Measurements from ENCODE around the gene PTPRN2.
"Not testable (repeated sequence)": the region's sequence is repeated elsewhere in the genome, so short reads cannot be mapped to it uniquely, and the experiment has no call there.

Gene PTPRN2

DNA sequence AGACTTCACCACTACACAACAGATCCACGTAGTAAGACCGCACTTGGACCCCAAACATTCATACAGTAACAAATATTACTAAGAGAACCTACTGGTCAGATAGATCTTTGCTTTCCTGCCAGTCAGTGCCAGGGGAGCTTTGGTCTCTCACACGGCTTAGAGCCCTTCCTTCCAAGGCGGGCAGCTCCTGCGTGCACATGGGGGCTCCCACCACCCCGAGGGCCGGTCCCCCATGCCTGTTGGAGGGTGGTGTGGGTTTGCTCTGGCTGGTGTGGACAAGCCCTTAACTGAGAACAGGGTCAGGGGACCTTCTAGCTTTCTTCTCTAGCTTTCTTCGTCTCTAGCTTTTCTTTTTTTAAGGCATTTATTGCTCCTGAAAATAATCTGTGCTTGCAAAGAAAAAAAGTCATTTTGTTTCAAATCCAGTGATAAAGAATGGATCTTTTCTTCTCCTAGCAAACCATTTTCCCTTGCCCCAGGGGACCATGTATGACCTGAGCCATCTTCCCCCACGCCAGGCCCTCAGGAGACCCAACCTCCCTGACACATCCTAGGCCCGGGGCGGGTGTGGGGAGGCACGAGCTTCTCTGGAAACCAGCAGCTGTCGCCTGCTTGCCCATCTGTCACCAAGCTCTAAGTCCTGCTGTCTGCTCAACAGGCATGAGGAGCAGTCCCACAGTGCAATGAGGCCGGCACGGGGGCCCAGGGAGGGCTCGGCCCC lies 591.1 kb downstream of the PTPRN2 start:
- DNase-seq (ENCODE audit: low spot score) = no peak

- no peak for DNase-seq (ENCODE audit: low spot score)
Observed at GRCh38 chr7:157995815-157996214, 591.8 kb downstream of the PTPRN2 start.

- DNase-seq (ENCODE audit: low spot score) = no peak
Observed at GRCh38 chr7:157994319-157994718, 593.3 kb downstream of the PTPRN2 start.

GRCh38 chr7:157993406-157994105 lies 594.1 kb downstream of the PTPRN2 start:
- DNase-seq (ENCODE audit: low spot score) = no peak

DNA sequence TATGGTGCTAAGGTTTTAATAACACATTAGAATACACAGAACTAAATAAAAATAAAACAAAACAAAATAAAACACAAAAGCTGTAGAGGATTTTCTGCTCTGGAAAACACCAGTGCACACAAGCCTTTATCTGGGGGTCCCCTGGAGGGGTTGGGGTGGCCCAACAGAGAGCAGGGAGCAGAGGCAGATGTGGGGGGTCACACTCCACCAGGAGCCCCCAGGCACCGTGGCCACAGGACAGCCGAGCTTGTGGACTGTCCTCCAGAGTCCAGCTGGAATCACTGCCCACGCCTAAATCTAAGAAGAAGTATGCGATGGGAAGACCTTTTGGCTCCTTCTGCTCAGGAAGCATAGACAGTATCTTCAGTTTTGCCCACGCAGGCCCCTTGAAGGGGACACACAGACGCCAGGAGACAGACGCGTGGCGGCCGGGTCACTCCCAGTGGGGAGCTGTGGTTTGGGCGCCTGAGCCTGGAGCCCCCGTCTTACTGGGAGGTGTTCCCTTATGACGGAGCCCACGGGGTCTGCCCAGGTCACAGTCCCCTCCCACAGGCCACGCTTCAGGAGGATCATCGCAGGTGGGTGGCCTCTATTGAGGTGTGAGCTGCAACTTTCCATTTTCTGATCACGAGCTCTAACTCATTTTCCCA lies 595.0 kb downstream of the PTPRN2 start:
- DNase-seq (ENCODE audit: low spot score) = no peak

DNA sequence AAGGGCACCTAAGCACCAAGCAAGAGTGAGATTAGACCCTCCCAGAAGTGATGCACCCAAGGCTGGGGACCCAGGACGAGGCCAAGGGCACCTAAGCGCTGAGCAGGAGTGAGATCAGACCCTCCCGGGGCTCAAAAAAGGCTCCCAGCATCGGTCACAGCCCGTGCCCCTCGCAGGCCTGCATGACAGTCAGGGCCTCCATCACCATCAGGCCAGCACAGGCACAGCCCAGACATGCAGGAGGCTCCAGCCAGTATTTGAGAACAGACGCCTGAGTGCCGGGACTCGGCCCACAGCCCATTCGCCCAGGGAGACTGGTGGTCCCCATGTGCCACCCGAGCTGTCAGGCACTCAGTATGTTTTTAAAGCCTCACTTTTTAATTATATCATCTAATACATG lies 595.9 kb downstream of the PTPRN2 start:
- DNase-seq (ENCODE audit: low spot score) = no peak

DNA sequence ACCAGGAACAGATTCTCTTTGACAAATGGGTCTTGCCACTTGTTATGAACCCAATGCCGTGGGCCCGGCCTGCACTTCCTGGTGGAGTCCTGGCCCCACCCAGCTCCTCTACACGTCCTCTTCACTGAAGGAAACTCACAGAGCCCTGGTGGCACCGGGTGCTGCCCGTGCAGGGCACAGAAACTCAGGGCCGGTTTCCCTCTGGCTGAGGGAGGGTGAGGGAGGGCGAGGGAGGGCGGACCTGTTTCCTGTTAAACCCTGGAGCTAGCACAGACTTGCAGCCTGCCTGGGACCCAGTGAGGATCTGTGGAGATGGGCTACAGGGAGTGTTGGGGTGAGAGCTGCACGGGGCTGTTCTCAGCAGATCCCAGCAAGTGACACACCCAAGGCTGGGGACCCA lies 596.3 kb downstream of the PTPRN2 start:
- no peak for DNase-seq (ENCODE audit: low spot score)

DNA sequence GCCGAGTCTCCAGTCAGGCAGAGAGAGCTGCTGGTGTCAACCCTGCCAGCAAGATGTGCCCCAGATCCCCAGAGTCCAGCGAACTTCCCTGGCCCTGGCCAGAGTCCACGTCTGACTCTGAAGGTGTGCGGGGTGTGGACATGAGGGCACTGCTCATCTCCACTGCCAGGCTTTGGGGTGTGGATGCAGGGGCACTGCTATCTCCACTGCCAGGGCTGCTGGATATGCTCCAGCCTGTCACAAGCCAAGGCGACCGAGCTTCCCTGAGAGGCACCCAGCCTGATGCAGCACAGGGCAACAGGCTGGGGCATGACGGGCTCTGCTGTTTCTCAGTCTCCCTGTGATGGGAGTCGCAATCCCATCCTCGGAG lies 596.8 kb downstream of the PTPRN2 start:
- DNase-seq (ENCODE audit: low spot score) = no peak

DNA sequence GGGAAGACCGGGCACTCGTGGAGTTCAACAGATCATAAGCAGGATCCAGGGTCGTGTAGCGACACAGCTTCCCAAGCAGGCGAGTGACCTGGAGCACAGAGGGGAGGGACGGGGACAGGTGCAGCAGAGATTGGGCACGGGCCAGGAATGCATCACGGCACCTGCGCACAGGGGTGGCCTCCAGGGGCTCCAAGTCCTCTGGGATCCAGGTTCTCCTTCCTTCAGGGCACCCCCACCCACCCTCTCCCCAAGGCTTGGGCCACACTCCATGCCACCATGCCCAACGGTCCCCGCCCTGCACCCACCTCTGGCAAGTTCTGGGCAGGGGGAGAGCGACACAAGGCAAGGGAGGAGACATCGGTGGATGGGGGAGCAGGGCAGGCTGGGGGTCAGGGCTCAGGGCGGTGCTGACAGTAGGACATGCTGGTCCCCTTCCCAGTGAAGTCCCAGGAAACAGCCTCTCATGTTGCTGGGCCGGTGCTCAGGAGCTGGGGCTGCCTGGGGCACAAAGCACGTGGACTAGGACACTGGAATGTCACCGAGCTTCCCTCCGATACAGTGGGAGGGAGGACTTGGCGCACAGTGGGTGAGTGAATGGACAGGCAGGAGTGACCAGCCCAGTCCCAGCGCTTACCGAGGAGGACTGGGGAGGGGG lies 597.3 kb downstream of the PTPRN2 start:
- DNase-seq (ENCODE audit: low spot score) = no peak

GRCh38 chr7:157989589-157989988 lies 598.0 kb downstream of the PTPRN2 start:
- no peak for DNase-seq (ENCODE audit: low spot score)

- DNase-seq (ENCODE audit: low spot score) = no peak
Observed at GRCh38 chr7:157987906-157988305, 599.7 kb downstream of the PTPRN2 start.

DNA sequence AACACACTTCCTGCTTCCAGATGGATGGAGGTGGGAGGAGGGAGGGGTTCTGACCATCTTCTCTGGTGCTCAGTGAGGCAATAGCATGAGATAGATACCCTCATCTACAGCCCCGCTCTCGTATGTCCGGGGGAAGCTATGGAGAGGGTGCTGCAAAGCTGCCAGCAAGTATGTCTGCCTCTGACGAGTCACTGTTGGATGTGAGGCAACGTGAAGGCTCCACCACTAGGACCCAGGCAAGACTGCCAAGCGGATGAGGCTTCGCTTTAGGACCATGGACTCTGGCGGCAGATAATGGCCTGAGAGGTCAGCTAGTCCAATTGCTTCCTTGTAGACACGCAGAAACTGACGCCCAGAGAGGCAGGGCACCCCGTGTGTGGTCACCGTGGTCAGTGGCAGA lies 601.6 kb downstream of the PTPRN2 start:
- DNase-seq (ENCODE audit: low spot score) = no peak

- no peak for DNase-seq (ENCODE audit: low spot score)
Observed at GRCh38 chr7:157985636-157986035, 602.0 kb downstream of the PTPRN2 start.

DNA sequence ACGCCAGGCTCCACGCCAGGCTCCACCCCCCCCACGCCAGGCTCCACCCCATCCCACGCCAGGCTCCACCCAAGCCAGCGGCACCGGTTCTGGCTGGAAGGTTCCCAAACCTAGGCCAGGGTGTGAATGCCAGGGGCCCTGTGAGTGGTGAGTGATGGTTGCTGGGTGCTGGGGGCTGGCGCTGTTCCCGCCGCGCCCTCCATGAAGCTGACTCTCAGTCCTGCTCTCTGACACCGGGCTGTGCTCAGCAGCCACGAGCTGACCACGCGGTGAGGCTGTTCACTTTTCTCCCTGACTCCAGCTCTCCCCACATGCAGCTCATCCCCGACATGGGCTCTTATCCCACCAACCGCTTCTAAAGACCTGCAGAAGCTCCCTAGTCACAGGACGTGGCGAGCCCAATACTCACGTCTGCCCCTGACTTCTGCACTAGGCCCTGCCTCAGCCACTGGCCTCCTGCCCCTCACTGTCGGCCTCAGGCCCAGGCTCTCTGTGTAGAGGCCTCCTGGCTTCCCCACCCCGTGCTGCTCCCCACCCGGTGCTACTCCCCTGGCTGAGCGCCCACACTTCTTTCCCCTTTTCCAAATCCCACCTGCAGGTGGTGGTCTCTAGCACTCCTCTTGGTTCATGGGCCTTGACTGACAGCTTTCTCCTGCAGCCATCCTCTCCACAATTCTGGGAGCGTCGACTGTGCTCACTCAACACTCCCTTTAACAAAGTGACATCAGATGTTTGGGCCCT lies 603.0 kb downstream of the PTPRN2 start:
- no peak for DNase-seq (ENCODE audit: low spot score)

GRCh38 chr7:157983502-157984422 lies 603.9 kb downstream of the PTPRN2 start:
- DNase-seq (ENCODE audit: low spot score) = no peak

- no peak for DNase-seq (ENCODE audit: low spot score)
Observed at GRCh38 chr7:157981778-157982177, 605.8 kb downstream of the PTPRN2 start.

DNA sequence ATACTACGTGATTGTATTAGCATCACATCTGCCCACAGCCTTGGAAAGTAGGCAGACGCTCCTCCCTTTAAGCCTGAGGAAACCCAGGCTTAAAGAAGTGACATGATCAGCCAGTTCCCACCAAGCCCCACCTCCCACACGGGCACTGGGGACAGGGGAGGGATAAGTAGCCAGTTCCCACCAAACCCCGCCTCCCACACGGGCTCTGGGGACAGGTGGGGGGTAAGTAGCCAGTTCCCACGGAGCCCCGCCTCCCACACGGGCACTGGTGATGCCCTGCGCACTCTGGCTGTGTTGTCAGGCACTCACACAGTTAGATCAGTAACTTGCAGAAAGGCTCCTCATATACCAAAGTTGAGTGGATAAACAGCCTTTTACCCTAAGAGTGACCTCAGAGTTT lies 606.8 kb downstream of the PTPRN2 start:
- DNase-seq (ENCODE audit: low spot score) = no peak

- DNase-seq (ENCODE audit: low spot score) = not testable (repeated sequence)
Observed at GRCh38 chr7:157980341-157980731, 607.3 kb downstream of the PTPRN2 start.

DNA sequence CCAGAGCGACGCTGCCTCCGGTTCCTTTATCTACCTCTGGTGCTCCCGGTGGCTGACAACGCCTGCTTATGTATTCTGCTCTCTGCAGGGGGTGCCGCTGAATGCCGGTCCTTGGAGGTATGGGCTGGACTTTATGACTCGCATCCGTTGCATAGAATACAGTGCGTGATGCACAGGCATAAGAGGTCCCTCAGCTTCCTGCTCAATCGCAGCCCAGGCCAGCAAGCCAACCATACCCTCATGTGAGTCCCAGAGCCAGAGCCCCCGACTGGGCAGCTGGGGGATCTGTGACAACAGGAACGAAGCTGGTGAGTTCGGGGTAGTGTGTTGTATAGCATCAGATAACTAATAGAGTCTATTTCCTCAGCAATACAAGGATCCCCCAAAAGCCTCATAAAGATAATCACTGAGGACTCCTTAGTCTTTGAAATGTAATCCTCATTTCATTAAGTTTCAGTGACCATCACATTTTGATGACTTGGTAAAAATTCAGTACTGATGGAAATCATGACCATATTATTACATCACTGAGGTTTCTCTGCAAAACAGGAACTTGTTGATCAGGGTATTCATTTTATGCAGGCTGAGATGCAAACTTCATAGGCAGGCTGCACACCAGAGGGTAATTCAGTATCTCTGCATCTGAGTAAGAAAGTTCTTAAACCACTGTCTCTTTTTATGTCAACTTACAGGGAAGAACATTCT lies 607.8 kb downstream of the PTPRN2 start:
- DNase-seq (ENCODE audit: low spot score) = no peak

DNA sequence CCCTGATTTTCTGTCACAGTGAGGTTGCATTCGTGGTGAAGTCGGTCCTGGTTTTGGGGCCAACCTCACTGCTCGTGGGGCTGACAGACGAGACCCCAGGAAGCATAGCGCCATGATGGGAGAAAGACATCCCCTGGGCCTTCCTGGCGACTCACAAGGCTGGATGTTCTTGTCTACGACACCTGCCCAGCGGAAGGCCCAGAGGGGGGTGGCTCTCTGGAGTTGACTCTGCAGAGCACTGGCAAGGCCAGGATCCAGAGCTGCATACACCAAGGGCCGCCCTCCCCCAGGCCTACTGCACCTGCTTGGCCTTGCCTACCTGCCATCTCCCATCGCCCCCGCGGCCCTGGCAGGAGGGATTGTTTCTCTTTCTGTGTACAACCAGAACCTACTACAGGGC lies 608.9 kb downstream of the PTPRN2 start:
- no peak for DNase-seq (ENCODE audit: low spot score)
